ENCODE measurements around the gene AGAP1. TPM values are rescaled to one million over a fixed set of nuclear protein-coding genes. Genes with fewer than 3 reads are reported as not detected.

Gene AGAP1
- total RNA-seq, 4 donors from 2014 or later = 7.2 to 19.6 (median 15.2) TPM

- intact Hi-C loops (cut with DNase I) = no loop called here
- Histone ChIP-seq H3K27me3 (peaks cover 39 to 100% (median 52%) of the 10 kb centered on the region in 4 donors), H3K9me3 (no peaks in the 10 kb centered on the region), H3K36me3 (no peaks in the 10 kb centered on the region), H3K4me1 (peaks cover 20 to 63% (median 35%) of the 10 kb centered on the region in 3 donors), H3K27ac (no peak overlapping the region), H3K4me3 (no peak overlapping the region)
- no peak for DNase-seq
- WGBS, 2 donors = 25 to 33% methylated on average over 7 to 8 of the region's 16 CpGs
- no peak for TF ChIP-seq CTCF (IDR thresholded peaks at IDR 0.05)
- no peak for TF ChIP-seq POLR2A (IDR thresholded peaks at IDR 0.05)
Measured at GRCh38 chr2:236162031-236162845, 668.4 kb downstream of the AGAP1 start.

GRCh38 chr2:236162882-236163470, 669.1 kb downstream of the AGAP1 start:
- Histone ChIP-seq H3K27me3 (peaks cover 47 to 100% (median 55%) of the 10 kb centered on the region in 4 donors), H3K4me3 (peak overlapping the region in 2 of 4 donors; percentile 29 to 61), H3K27ac (no peak overlapping the region), H3K9me3 (no peaks in the 10 kb centered on the region), H3K36me3 (no peaks in the 10 kb centered on the region), H3K4me1 (peaks cover 27 to 70% (median 37%) of the 10 kb centered on the region in 3 donors)
- WGBS, 2 donors = 31 to 39% methylated on average over 6 to 20 of the region's 33 CpGs
- no peak for TF ChIP-seq CTCF (IDR thresholded peaks at IDR 0.05)
- TF ChIP-seq POLR2A (IDR thresholded peaks at IDR 0.05) = no peak
- intact Hi-C loops (cut with DNase I) = no loop called here
- no peak for DNase-seq

- H3K27ac ChIP-seq = no peak overlapping the region
- H3K4me3 ChIP-seq = peak overlapping the region in 3 of 4 donors; percentile 13 to 61 (median 29)
- peaks cover 33 to 77% (median 42%) of the 10 kb centered on the region in 3 donors for H3K4me1 ChIP-seq
Measured at GRCh38 chr2:236163471-236164200, 669.8 kb downstream of the AGAP1 start.

GRCh38 chr2:236164201-236164924, 670.5 kb downstream of the AGAP1 start:
- H3K4me1 ChIP-seq = peaks cover 35 to 83% (median 43%) of the 10 kb centered on the region in 3 donors
- TF ChIP-seq CTCF (IDR thresholded peaks at IDR 0.05) (no peak), POLR2A (IDR thresholded peaks at IDR 0.05) (no peak)
- H3K27me3 ChIP-seq = peaks cover 59 to 100% (median 64%) of the 10 kb centered on the region in 4 donors
- 0 to 8% methylated on average over 2 to 4 of the region's 67 CpGs for WGBS, 2 donors
- no peaks in the 10 kb centered on the region for H3K36me3 ChIP-seq
- no peaks in the 10 kb centered on the region for H3K9me3 ChIP-seq
- intact Hi-C loops (cut with DNase I) = no loop called here
- H3K27ac ChIP-seq = no peak overlapping the region
- peak overlapping the region in 3 of 4 donors; percentile 13 to 61 (median 29) for H3K4me3 ChIP-seq
- DNase-seq = no peak

More at GRCh38 chr2:236163471-236164200, 669.8 kb downstream of the AGAP1 start:
- no peaks in the 10 kb centered on the region for H3K36me3 ChIP-seq
- intact Hi-C loops (cut with DNase I) = no loop called here
- DNase-seq = no peak
- H3K27me3 ChIP-seq = peaks cover 51 to 100% (median 59%) of the 10 kb centered on the region in 4 donors
- TF ChIP-seq CTCF (IDR thresholded peaks at IDR 0.05) (no peak), POLR2A (IDR thresholded peaks at IDR 0.05) (no peak)
- WGBS, 2 donors = 14% methylated on average over 7 of the region's 59 CpGs; no CpG with 5 or more reads in 1 of the 2 donors
- H3K9me3 ChIP-seq = no peaks in the 10 kb centered on the region
